ENCODE data around the gene WDR49.

WDR49 gene

DNA sequence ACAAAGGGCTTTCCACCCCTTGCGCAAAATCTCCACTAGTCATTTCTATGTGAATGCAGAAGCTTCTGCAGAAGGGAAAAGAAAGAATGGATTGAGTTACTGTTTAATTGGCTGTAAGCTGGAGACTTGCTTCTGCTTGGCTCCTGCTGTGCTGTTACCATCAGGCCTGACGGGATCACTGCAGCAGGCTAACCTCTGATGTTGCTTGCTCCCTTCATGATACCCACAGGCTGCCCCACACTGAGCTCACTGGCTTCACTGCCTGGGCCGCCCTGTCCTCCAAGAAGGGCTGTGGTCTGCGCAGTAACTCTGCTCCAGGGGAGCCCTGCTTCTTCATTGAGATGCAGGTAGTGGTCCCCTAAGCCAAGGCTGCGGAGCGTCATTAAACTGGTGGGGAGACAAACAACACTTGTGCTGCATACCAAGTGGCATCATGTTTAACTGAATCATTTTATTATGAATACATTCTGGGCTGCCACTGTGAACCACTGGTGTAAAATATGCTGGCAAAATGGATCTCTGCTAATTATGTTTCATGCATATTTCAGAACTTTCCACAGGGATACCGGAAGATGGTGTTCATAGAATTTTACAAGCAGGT, 78.6 kb downstream of the WDR49 start:
- DNase-seq, result no peak
- no peak for TF ChIP-seq GATA1 (IDR thresholded peaks at IDR 0.05; ENCODE audit: low read depth, low read length)
- TF ChIP-seq POLR2A (IDR thresholded peaks at IDR 0.05; ENCODE audit: low read length), result no peak

DNA sequence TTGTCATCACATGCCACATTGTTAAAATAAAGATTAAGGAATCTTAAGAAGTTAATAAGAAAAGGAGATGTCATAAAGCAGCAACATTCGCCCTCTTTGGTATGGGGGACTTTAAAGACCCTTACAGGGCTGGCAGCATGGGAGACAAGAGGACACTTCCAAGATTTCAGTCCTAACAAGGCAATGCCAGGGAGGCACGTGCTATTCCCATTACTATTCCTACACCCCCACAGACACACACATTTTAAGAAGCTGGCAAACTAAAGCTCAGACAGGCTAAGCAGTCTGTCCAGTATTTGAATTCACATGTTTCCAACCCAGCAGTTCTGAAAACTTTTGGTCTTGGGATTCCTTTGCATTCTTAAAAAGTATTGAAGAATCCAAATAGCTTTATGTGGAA, 80.8 kb downstream of the WDR49 start:
- no peak for DNase-seq
- no peak for TF ChIP-seq GATA1 (IDR thresholded peaks at IDR 0.05; ENCODE audit: low read depth, low read length)
- no peak for TF ChIP-seq POLR2A (IDR thresholded peaks at IDR 0.05; ENCODE audit: low read length)

DNA sequence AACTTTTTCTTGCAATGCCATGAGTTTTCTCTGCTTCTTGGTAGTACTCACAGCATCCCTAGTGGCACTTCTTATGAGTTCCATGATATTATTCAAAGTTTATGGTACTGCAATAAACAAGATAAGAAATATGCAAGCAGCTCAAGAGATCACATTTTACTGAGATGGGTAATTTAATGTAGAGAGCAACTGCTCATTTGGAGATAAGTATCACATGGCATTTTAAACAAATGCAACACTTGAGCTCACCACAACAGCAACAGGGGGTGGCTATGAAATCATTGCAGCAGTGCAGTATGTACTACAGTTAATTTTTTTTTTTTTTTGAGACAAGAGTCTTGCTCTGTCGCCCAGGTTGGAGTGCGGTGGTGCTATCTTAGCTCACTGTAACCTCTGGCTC, 85.1 kb downstream of the WDR49 start:
- TF ChIP-seq GATA1 (IDR thresholded peaks at IDR 0.05; ENCODE audit: low read depth, low read length) (no peak), POLR2A (IDR thresholded peaks at IDR 0.05; ENCODE audit: low read length) (no peak)
- DNase-seq, result no peak

- TF ChIP-seq POLR2A (IDR thresholded peaks at IDR 0.05; ENCODE audit: low read length) (no peak), GATA1 (IDR thresholded peaks at IDR 0.05; ENCODE audit: low read depth, low read length) (no peak)
- DNase-seq, result no peak
These were observed 88.3 kb downstream of the WDR49 start for GRCh38 chr3:167565489-167565888.

- no peak for TF ChIP-seq POLR2A (IDR thresholded peaks at IDR 0.05; ENCODE audit: low read length)
- TF ChIP-seq GATA1 (IDR thresholded peaks at IDR 0.05; ENCODE audit: low read depth, low read length), result no peak
- no peak for DNase-seq
These were observed 89.1 kb downstream of the WDR49 start for GRCh38 chr3:167564612-167565011.

DNA sequence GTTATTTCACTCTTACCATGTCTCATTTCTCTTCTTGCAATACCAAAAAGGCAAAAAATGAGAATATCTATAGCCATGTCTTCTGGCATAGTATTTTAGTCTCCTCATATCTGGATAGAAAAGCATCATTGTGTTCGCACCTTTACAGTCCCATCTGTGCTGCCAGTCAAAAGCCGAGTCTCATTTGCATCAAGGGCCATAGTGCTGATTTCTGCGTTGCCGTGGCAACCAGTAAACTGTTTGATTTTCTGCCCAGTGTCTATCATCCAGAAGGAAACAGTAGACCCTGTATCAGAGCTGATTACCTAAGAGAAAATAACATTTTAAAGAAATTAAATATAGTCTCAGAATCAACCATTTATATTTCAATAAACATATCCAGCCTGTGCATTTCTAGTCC, 93.8 kb downstream of the WDR49 start:
- DNase-seq, result no peak
- TF ChIP-seq GATA1 (IDR thresholded peaks at IDR 0.05; ENCODE audit: low read depth, low read length), result no peak
- no peak for TF ChIP-seq POLR2A (IDR thresholded peaks at IDR 0.05; ENCODE audit: low read length)

DNA sequence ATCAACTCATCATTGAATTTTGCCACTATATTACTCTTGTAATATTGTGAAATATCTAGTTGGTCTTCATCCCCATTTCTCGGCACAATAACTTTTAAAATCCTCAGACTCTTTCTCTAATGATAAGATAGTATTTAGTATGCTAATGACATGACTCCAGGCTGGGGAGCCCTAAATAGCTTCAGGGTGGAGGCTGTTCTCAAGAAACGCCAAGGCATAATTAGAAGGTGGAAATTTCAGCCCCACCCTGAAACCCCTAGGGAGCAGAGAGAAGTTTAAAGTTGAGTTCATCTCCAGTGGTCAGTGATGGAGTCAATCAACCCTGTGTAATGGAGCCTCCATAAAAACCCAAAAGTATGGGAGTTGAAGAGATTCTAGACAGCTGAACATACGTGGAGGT, 98.8 kb downstream of the WDR49 start:
- no peak for DNase-seq
- TF ChIP-seq POLR2A (IDR thresholded peaks at IDR 0.05; ENCODE audit: low read length), result no peak
- TF ChIP-seq GATA1 (IDR thresholded peaks at IDR 0.05; ENCODE audit: low read depth, low read length), result no peak

DNA sequence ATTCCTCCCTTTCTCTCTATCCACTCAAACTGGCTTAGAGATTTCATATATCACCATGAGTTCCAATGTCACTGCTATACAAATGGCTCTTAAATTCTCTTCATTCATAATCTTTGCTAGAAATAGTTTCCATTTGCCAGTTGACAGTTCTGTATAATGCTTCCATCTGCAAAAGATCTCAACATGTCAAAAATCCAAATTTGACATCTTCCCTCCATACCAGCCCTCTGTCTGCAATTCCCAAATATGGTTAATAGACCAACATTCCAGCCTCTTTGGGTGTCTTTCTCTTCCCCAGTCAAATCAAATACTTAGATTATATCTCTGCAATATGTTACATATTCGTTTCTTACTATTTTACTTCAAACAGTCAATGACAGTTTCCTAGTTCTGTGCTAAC, 115.7 kb downstream of the WDR49 start:
- TF ChIP-seq GATA1 (IDR thresholded peaks at IDR 0.05; ENCODE audit: low read depth, low read length) (no peak), POLR2A (IDR thresholded peaks at IDR 0.05; ENCODE audit: low read length) (no peak)
- no peak for DNase-seq

GRCh38 chr3:167521006-167521355, 132.8 kb downstream of the WDR49 start:
- TF ChIP-seq POLR2A (IDR thresholded peaks at IDR 0.05; ENCODE audit: low read length) (no peak), GATA1 (IDR thresholded peaks at IDR 0.05; ENCODE audit: low read depth, low read length) (no peak)
- no peak for DNase-seq

- TF ChIP-seq GATA1 (IDR thresholded peaks at IDR 0.05; ENCODE audit: low read depth, low read length), result no peak
- TF ChIP-seq POLR2A (IDR thresholded peaks at IDR 0.05; ENCODE audit: low read length), result no peak
- DNase-seq, result no peak
These were observed 133.3 kb downstream of the WDR49 start for GRCh38 chr3:167520266-167521005.

DNA sequence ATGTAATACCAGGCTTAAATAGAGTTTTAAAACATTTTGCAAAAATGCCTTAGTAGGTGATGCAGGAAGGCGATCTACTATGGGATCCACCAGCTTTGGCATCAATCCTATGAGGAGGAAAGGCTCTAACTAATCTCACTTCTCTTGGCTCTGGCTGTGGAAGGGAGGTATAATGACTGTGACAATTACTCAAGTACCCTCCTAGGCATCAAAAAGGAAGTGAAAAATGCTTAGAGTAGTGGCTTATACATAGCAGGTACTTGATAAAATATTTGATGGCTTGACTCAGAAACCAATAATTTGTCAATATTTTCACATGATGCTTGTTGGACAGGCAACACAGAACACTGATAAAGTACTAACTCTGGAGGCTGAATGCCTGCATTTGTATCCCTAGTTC, 145.8 kb downstream of the WDR49 start:
- no peak for TF ChIP-seq GATA1 (IDR thresholded peaks at IDR 0.05; ENCODE audit: low read depth, low read length)
- no peak for TF ChIP-seq POLR2A (IDR thresholded peaks at IDR 0.05; ENCODE audit: low read length)
- DNase-seq, result no peak

DNA sequence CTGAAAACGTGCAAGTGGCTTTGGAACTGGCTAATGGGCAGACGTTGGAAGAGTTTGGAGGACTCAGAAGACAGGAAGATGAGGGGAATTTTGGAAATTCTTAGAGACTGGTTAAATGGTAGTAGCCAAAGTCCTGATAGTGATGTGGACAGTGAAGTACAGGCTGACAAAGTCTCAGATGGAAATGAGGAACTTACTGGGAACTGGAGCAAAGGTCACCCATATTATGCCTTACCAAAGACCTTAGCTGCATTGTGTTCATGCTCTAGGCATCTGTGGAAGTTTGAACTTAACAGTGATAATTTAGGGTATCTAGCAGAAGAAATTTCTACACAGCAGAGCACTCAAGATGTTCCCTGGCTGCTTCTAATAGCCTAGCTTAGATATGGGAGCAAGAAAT, 151.3 kb downstream of the WDR49 start:
- no peak for DNase-seq
- TF ChIP-seq GATA1 (IDR thresholded peaks at IDR 0.05; ENCODE audit: low read depth, low read length) (no peak), POLR2A (IDR thresholded peaks at IDR 0.05; ENCODE audit: low read length) (no peak)

DNA sequence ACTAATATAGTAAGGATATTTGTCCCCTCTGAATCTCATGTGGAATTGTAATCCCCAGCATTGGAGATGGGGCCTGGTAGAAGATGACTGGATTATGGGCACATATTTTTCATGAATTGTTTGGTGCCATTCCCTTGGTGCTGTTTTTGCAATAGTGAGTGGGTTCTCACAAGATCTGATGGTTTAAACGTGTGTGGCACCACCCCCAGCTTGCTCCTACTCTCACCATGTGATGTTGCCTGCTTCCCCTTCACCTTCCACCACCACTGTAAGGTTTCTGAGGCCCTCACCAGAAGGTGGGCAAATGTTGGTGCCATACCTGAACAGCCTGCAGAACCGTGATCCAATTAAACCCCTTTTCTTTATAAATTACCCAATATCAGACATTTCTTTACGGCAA, 151.8 kb downstream of the WDR49 start:
- no peak for DNase-seq
- no peak for TF ChIP-seq POLR2A (IDR thresholded peaks at IDR 0.05; ENCODE audit: low read length)
- TF ChIP-seq GATA1 (IDR thresholded peaks at IDR 0.05; ENCODE audit: low read depth, low read length), result no peak

GRCh38 chr3:167497903-167498302, 155.8 kb downstream of the WDR49 start:
- TF ChIP-seq GATA1 (IDR thresholded peaks at IDR 0.05; ENCODE audit: low read depth, low read length), result no peak
- TF ChIP-seq POLR2A (IDR thresholded peaks at IDR 0.05; ENCODE audit: low read length), result no peak
- DNase-seq, result no peak

GRCh38 chr3:167493244-167493643, 160.5 kb downstream of the WDR49 start:
- DNase-seq, result peak; percentile 3 to 16
- TF ChIP-seq GATA1 (IDR thresholded peaks at IDR 0.05; ENCODE audit: low read depth, low read length) (no peak), POLR2A (IDR thresholded peaks at IDR 0.05; ENCODE audit: low read length) (no peak)
